Spleen (tissue), 11 donors: ENCODE data around the gene RPUSD1. TPM values are rescaled to one million over a fixed set of nuclear protein-coding genes. Genes with fewer than 3 reads are reported as not detected.

ENCODE experiments used
- DNase-seq: peaks from one replicate; pipeline ENCODE4 v3.0.0-alpha.2; 2020
- H3K27ac ChIP-seq, 8 donors: fragments of 200-600 bp; sonication (generic) in 7 of 8; 1 replicate in 4 of 8; 2 replicates in 4 of 8; pipeline versions ENCODE4 v1.5.0 to v1.8.0; 2016 to 2021; ENCODE audit warnings: inconsistent platforms in 4 of 8, mild to moderate bottlenecking in 4 of 8, moderate library complexity in 1 of 8
- H3K27me3 ChIP-seq, 7 donors: fragments of 200-600 bp; sonication (generic) in 6 of 7; replicated peaks in 1 of 7; 1 replicate in 4 of 7; 2 replicates in 3 of 7; pipeline versions ENCODE4 v1.5.0 to v1.8.0; 2016 to 2021; ENCODE audit warnings: inconsistent platforms in 3 of 7, mild to moderate bottlenecking in 1 of 7
- H3K36me3 ChIP-seq, 6 donors: fragments of 200-600 bp; sonication (generic) in 5 of 6; 1 replicate in 4 of 6; 2 replicates in 2 of 6; pipeline versions ENCODE4 v1.5.0 to v1.8.0; 2016 to 2021; ENCODE audit warnings: inconsistent platforms in 2 of 6
- H3K4me1 ChIP-seq, 6 donors: fragments of 200-600 bp; sonication (generic) in 5 of 6; 1 replicate in 3 of 6; 2 replicates in 3 of 6; pipeline versions ENCODE4 v1.5.0 to v1.8.0; 2016 to 2021; ENCODE audit warnings: inconsistent platforms in 3 of 6
- H3K4me3 ChIP-seq, 8 donors: fragments of 200-600 bp; sonication (generic) in 7 of 8; 1 replicate in 4 of 8; 2 replicates in 4 of 8; pipeline versions ENCODE4 v1.5.0 to v1.8.0; 2016 to 2021; ENCODE audit warnings: inconsistent platforms in 4 of 8, mild to moderate bottlenecking in 4 of 8, moderate library complexity in 2 of 8
- H3K9me3 ChIP-seq, 8 donors: fragments of 200-600 bp; sonication (generic) in 7 of 8; 1 replicate in 4 of 8; 2 replicates in 4 of 8; pipeline versions ENCODE4 v1.5.0 to v1.8.0; 2016 to 2021; ENCODE audit warnings: inconsistent platforms in 4 of 8
- POLR2A ChIP-seq, 3 donors: fragments of 450-650 bp; IDR thresholded peaks; one replicate each; pipeline ENCODE4 v1.5.1; 2017; ENCODE audit warnings: antibody characterized with exemption in 3 of 3, mild to moderate bottlenecking in 1 of 3
- POLR2AphosphoS5 ChIP-seq, 3 donors: sonication (generic); formaldehyde crosslinking; IDR thresholded peaks; one replicate each; pipeline ENCODE4 v1.5.1; 2017; ENCODE audit warnings: antibody characterized with exemption in 3 of 3
- WGBS, 5 donors: extraction: QIAGEN DNeasy Blood & Tissue Kit in 3 of 5; methylation state at CpG; one replicate each; pipeline versions ENCODE4 v1.1.5 to v1.1.7; 2013 to 2018; 5-methylcytosine and 5-hydroxymethylcytosine counted together
- intact Hi-C: fragments of 100-400 bp; cut with DNase I; formaldehyde crosslinking; loops from one replicate; pipeline ENCODE4 v1.15.0; 2023; ENCODE audit warnings: low total_unique reads
- polyA plus RNA-seq, 3 donors: library from polyadenylated mRNA; stranded (reverse); fragments of 200-250 nt; gene quantifications; one replicate each; pipeline ENCODE4 v1.2.1, GENCODE V29; 2013
- total RNA-seq, 7 donors: library from RNA; depleted of rRNA in 3 of 7; stranded (reverse); fragments of >200 nt in 3 of 7; fragmentation: NEBNext Ultra II Directional in 4 of 7; extraction: Animal tissue kit (Norgen Biotek cat#: 25700) in 4 of 7; gene quantifications; one replicate each; pipeline versions ENCODE4 v1.1.0 to v1.2.1, GENCODE V29; 2016 to 2021
- TF ChIP-seq, protein P1 (sequence below), 11 experiments: fragments of 200-600 bp in 7 of 11; fragments of 450-650 bp in 4 of 11; sonication (generic) in 4 of 11; IDR thresholded peaks in 8 of 11; conservative IDR thresholded peaks in 3 of 11; 1 replicate in 7 of 11; 2 replicates in 4 of 11; pipeline versions ENCODE4 v1.4.0 to v1.8.0; 2016 to 2021; ENCODE audit warnings: antibody characterized with exemption in 11 of 11, inconsistent platforms in 4 of 11, mild to moderate bottlenecking in 1 of 11
- donor health status: healthy with polysubstance abuse.
- donor health status: DM: no; HTN: no; CAD: no; lungs with moderate emphysema.
- donor health status: DM: no; HTN: no; CAD: no.
- donor health status: Bipolar disorder and iron deficiency.
- donor health status: healthy.
- donor health status: DM: no; HTN: no; CAD: no.
- donor health status: DM: yes; HTN: yes; CAD: no.

The RPUSD1 gene
- total and polyA plus RNA-seq, 10 donors, result 17.9 to 34.2 (median 21.7) TPM

DNA sequence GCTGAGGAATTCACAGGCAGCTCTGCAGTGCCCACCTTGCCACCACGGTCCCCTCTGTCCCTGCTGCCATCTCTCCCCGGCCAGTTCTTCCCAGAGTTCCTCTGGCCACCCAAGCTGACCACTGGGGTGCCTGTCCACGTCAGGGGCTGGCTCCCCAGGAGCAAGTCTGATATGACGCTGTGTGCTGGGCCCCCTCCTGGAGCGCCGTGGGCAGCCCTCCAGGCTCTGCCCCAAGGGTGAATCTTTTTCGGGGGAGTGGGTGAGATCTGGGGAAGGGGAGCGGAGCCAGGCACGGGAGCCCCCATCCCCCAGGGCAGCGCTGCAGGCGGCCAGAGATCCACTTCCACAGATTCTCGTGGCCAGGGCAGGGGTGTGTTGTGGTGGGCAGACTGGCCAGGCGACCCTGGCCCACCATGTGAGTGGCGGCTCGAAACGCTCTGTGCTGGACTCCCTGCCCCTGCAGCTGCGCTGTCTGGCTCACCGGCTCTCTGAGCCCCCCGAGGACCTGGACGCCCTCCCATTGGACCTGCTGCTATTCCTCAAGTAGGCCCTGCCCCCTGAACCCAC lies 23.9 kb downstream of the RPUSD1 start:
- no peak for TF ChIP-seq POLR2A (IDR thresholded peaks at IDR 0.05)
- TF ChIP-seq POLR2AphosphoS5 (IDR thresholded peaks at IDR 0.05), result no peak
- TF ChIP-seq, protein P1, sequence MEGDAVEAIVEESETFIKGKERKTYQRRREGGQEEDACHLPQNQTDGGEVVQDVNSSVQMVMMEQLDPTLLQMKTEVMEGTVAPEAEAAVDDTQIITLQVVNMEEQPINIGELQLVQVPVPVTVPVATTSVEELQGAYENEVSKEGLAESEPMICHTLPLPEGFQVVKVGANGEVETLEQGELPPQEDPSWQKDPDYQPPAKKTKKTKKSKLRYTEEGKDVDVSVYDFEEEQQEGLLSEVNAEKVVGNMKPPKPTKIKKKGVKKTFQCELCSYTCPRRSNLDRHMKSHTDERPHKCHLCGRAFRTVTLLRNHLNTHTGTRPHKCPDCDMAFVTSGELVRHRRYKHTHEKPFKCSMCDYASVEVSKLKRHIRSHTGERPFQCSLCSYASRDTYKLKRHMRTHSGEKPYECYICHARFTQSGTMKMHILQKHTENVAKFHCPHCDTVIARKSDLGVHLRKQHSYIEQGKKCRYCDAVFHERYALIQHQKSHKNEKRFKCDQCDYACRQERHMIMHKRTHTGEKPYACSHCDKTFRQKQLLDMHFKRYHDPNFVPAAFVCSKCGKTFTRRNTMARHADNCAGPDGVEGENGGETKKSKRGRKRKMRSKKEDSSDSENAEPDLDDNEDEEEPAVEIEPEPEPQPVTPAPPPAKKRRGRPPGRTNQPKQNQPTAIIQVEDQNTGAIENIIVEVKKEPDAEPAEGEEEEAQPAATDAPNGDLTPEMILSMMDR (IDR thresholded peaks at IDR 0.05 in 8 of 11, conservative IDR thresholded peaks at IDR 0.05 in 3 of 11), result no peak
- Histone ChIP-seq H3K4me3 (no peak overlapping the region), H3K27ac (no peak overlapping the region), H3K9me3 (no peaks in the 10 kb centered on the region), H3K36me3 (no peaks in the 10 kb centered on the region), H3K4me1 (no peaks in the 10 kb centered on the region), H3K27me3 (peaks cover 0 to 82% (median 18%) of the 10 kb centered on the region in 7 donors)
- DNase-seq, result no peak
- intact Hi-C loops, result no loop called here
- WGBS, 5 donors, result 59 to 83% (median 76%) methylated on average over 16 to 20 of the region's 20 CpGs

DNA sequence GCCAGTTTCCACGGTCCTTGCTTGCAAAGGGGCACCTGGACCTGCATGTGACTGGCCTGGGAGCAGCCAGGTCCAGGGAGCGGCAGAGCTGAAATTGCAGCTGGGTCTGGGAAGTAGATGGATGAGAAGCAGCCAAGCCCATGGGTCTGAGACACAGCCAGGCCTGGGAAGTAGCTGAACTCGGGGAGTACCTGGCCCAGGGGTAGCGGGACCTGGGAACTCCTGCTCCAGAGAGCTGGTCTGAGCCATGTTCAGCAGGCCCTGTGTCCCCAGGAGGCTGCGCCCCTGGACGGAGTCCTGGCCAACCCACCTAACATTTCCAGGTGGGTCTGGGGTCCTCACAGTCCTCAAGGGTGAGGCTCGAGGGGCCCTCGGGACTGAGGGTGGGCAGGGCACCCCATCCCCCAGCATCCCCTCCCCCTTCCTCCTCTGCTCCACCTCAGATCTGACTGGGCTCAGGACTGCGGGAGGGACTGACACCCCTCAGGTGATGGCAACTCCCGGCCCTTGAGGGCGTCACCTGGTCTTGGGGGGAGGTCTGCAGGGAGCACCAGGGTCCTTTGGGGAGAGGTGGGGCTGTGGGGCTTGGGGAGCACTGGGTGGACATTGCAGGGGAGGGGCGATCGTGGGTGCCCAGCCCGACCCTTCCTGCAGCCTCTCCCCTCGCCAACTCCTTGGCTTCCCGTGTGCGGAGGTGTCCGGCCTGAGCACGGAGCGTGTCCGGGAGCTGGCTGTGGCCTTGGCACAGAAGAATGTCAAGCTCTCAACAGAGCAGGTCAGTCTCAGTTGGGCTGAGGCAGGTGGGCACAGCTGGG lies 24.6 kb downstream of the RPUSD1 start:
- peaks cover 0 to 77% (median 15%) of the 10 kb centered on the region in 7 donors for H3K27me3 ChIP-seq
- 73 to 87% (median 77%) methylated on average over 17 to 21 of the region's 21 CpGs for WGBS, 5 donors
- TF ChIP-seq, protein P1 (IDR thresholded peaks at IDR 0.05 in 8 of 11, conservative IDR thresholded peaks at IDR 0.05 in 3 of 11), result no peak
- TF ChIP-seq POLR2AphosphoS5 (IDR thresholded peaks at IDR 0.05) (no peak), POLR2A (IDR thresholded peaks at IDR 0.05) (no peak)
- no peak overlapping the region for H3K4me3 ChIP-seq
- no peaks in the 10 kb centered on the region for H3K36me3 ChIP-seq
- H3K27ac ChIP-seq, result no peak overlapping the region
- H3K9me3 ChIP-seq, result no peaks in the 10 kb centered on the region
- DNase-seq, result no peak
- intact Hi-C loops, result no loop called here
- no peaks in the 10 kb centered on the region for H3K4me1 ChIP-seq

GRCh38 chr16:762595-763268 lies 25.4 kb downstream of the RPUSD1 start:
- intact Hi-C loops, result no loop called here
- H3K4me1 ChIP-seq, result no peaks in the 10 kb centered on the region
- 67 to 83% (median 79%) methylated on average over 3 to 17 of the region's 17 CpGs for WGBS, 5 donors
- H3K9me3 ChIP-seq, result no peaks in the 10 kb centered on the region
- no peak for DNase-seq
- no peak overlapping the region for H3K4me3 ChIP-seq
- H3K27ac ChIP-seq, result no peak overlapping the region
- no peak for TF ChIP-seq POLR2AphosphoS5 (IDR thresholded peaks at IDR 0.05)
- TF ChIP-seq POLR2A (IDR thresholded peaks at IDR 0.05), result no peak
- TF ChIP-seq, protein P1 (IDR thresholded peaks at IDR 0.05 in 8 of 11, conservative IDR thresholded peaks at IDR 0.05 in 3 of 11), result no peak
- H3K27me3 ChIP-seq, result peaks cover 0 to 75% (median 14%) of the 10 kb centered on the region in 7 donors
- H3K36me3 ChIP-seq, result no peaks in the 10 kb centered on the region
